Subcutaneous abdominal adipose tissue (tissue), 5 donors: Measurements from ENCODE around the gene HOXC5.
A peak's percentile ranks its signal among the peaks of the same experiment; 100 is the strongest.

Experiments used
- H3K27ac ChIP-seq: one replicate; pipeline ENCODE4 v1.7.0; 2013; ENCODE audit warnings: low read depth, mild to moderate bottlenecking, inconsistent platforms, low read length, moderate library complexity
- H3K27me3 ChIP-seq, 5 donors: one replicate each; pipeline ENCODE4 v1.7.0; 2013; ENCODE audit warnings: low read length in 5 of 5, inconsistent platforms in 1 of 5; ENCODE audit not compliant: control insufficient read depth in 5 of 5, insufficient read depth in 4 of 5
- H3K36me3 ChIP-seq, 5 donors: one replicate each; pipeline ENCODE4 v1.7.0; 2013; ENCODE audit warnings: low read length in 5 of 5; ENCODE audit not compliant: control insufficient read depth in 5 of 5, insufficient read depth in 5 of 5
- H3K4me1 ChIP-seq, 5 donors: one replicate each; pipeline ENCODE4 v1.7.0; 2013; ENCODE audit warnings: low read length in 5 of 5, mild to moderate bottlenecking in 3 of 5, moderate library complexity in 1 of 5; ENCODE audit not compliant: control insufficient read depth in 5 of 5, insufficient read depth in 5 of 5
- H3K4me3 ChIP-seq, 5 donors: one replicate each; pipeline ENCODE4 v1.7.0; 2013; ENCODE audit warnings: low read length in 5 of 5, low read depth in 1 of 5
- H3K9ac ChIP-seq, 5 donors: one replicate each; pipeline ENCODE4 v1.7.0; 2013; ENCODE audit warnings: low read length in 5 of 5, mild to moderate bottlenecking in 4 of 5, moderate library complexity in 3 of 5
- H3K9me3 ChIP-seq, 5 donors: one replicate each; pipeline ENCODE4 v1.7.0; 2013; ENCODE audit warnings: low read length in 5 of 5; ENCODE audit not compliant: control insufficient read depth in 5 of 5
- donor health status: healthy.
- donor health status: healthy.
- donor health status: healthy.
- donor health status: healthy.
- donor health status: healthy.

Gene HOXC5

GRCh38 chr12:54014377-54015017 is 18.4 kb upstream of the HOXC5 start:
- Histone ChIP-seq H3K4me3 (peak overlapping the region; percentile 52 to 71 (median 65)), H3K27me3 (peaks cover 0 to 32% (median 5%) of the 10 kb centered on the region in 5 donors), H3K9me3 (no peaks in the 10 kb centered on the region), H3K4me1 (peaks cover 1 to 71% (median 61%) of the 10 kb centered on the region in 5 donors), H3K36me3 (no peaks in the 10 kb centered on the region), H3K9ac (peak overlapping the region in 3 of 5 donors; percentile 63 to 73 (median 66)), H3K27ac (peak overlapping the region; percentile 94)

- H3K9me3 ChIP-seq = no peaks in the 10 kb centered on the region
- H3K27ac ChIP-seq = peak overlapping the region; percentile 94
- no peak overlapping the region for H3K9ac ChIP-seq
- H3K4me3 ChIP-seq = peak overlapping the region in 3 of 5 donors; percentile 35 to 66 (median 65)
- no peaks in the 10 kb centered on the region for H3K36me3 ChIP-seq
- H3K27me3 ChIP-seq = peaks cover 0 to 39% (median 5%) of the 10 kb centered on the region in 5 donors
- peaks cover 3 to 71% (median 63%) of the 10 kb centered on the region in 5 donors for H3K4me1 ChIP-seq
These were observed 17.6 kb upstream of the HOXC5 start for GRCh38 chr12:54015018-54015931.

- H3K4me1 ChIP-seq = peaks cover 5 to 72% (median 64%) of the 10 kb centered on the region in 5 donors
- peak overlapping the region; percentile 46 for H3K27ac ChIP-seq
- peak overlapping the region in 4 of 5 donors; percentile 24 to 76 (median 48) for H3K4me3 ChIP-seq
- peak overlapping the region in 1 of 5 donors; percentile 25 for H3K9ac ChIP-seq
- no peaks in the 10 kb centered on the region for H3K9me3 ChIP-seq
- peaks cover 0 to 39% (median 5%) of the 10 kb centered on the region in 5 donors for H3K27me3 ChIP-seq
- H3K36me3 ChIP-seq = no peaks in the 10 kb centered on the region
These were observed 16.8 kb upstream of the HOXC5 start for GRCh38 chr12:54016051-54016450.

GRCh38 chr12:54016478-54016964 is 16.3 kb upstream of the HOXC5 start:
- Histone ChIP-seq H3K9me3 (no peaks in the 10 kb centered on the region), H3K4me1 (peaks cover 5 to 72% (median 64%) of the 10 kb centered on the region in 5 donors), H3K27me3 (peaks cover 0 to 41% (median 9%) of the 10 kb centered on the region in 5 donors), H3K36me3 (no peaks in the 10 kb centered on the region), H3K9ac (peak overlapping the region in 2 of 5 donors; percentile 25 to 85), H3K27ac (peak overlapping the region; percentile 96), H3K4me3 (peak overlapping the region; percentile 65 to 86 (median 76))

GRCh38 chr12:54017027-54017788 is 15.6 kb upstream of the HOXC5 start:
- H3K9ac ChIP-seq = peak overlapping the region in 4 of 5 donors; percentile 56 to 91 (median 74)
- H3K27ac ChIP-seq = peak overlapping the region; percentile 96
- no peaks in the 10 kb centered on the region for H3K9me3 ChIP-seq
- H3K4me1 ChIP-seq = peaks cover 5 to 77% (median 65%) of the 10 kb centered on the region in 5 donors
- peaks cover 0 to 45% (median 9%) of the 10 kb centered on the region in 5 donors for H3K27me3 ChIP-seq
- H3K36me3 ChIP-seq = no peaks in the 10 kb centered on the region
- peak overlapping the region; percentile 65 to 86 (median 76) for H3K4me3 ChIP-seq

- H3K4me1 ChIP-seq = peaks cover 5 to 81% (median 65%) of the 10 kb centered on the region in 5 donors
- no peaks in the 10 kb centered on the region for H3K9me3 ChIP-seq
- peak overlapping the region; percentile 65 to 86 (median 76) for H3K4me3 ChIP-seq
- peak overlapping the region; percentile 96 for H3K27ac ChIP-seq
- no peaks in the 10 kb centered on the region for H3K36me3 ChIP-seq
- H3K27me3 ChIP-seq = peaks cover 0 to 41% (median 9%) of the 10 kb centered on the region in 5 donors
- peak overlapping the region; percentile 56 to 91 (median 76) for H3K9ac ChIP-seq
These were observed 14.9 kb upstream of the HOXC5 start for GRCh38 chr12:54017878-54018467.

- peak overlapping the region; percentile 96 for H3K27ac ChIP-seq
- H3K36me3 ChIP-seq = no peaks in the 10 kb centered on the region
- no peaks in the 10 kb centered on the region for H3K9me3 ChIP-seq
- peaks cover 5 to 81% (median 65%) of the 10 kb centered on the region in 5 donors for H3K4me1 ChIP-seq
- peak overlapping the region; percentile 56 to 91 (median 76) for H3K9ac ChIP-seq
- peak overlapping the region; percentile 57 to 78 (median 70) for H3K4me3 ChIP-seq
- H3K27me3 ChIP-seq = peaks cover 0 to 41% (median 9%) of the 10 kb centered on the region in 5 donors
These were observed 14.3 kb upstream of the HOXC5 start for GRCh38 chr12:54018468-54018984.

- peak overlapping the region; percentile 57 to 77 (median 65) for H3K4me3 ChIP-seq
- no peaks in the 10 kb centered on the region for H3K9me3 ChIP-seq
- H3K4me1 ChIP-seq = peaks cover 5 to 82% (median 67%) of the 10 kb centered on the region in 5 donors
- H3K36me3 ChIP-seq = no peaks in the 10 kb centered on the region
- peak overlapping the region; percentile 48 to 88 (median 76) for H3K9ac ChIP-seq
- H3K27ac ChIP-seq = peak overlapping the region; percentile 96
- peaks cover 0 to 46% (median 6%) of the 10 kb centered on the region in 5 donors for H3K27me3 ChIP-seq
These were observed 13.6 kb upstream of the HOXC5 start for GRCh38 chr12:54019091-54019811.
